Measurements from ENCODE around the gene AKR7A2. TPM values are rescaled to one million over a fixed set of nuclear protein-coding genes. Genes with fewer than 3 reads are reported as not detected.

The AKR7A2 gene
- total and polyA plus RNA-seq, 7 experiments from 2014 or later: 15.7 to 115 (median 26.3) TPM

DNA sequence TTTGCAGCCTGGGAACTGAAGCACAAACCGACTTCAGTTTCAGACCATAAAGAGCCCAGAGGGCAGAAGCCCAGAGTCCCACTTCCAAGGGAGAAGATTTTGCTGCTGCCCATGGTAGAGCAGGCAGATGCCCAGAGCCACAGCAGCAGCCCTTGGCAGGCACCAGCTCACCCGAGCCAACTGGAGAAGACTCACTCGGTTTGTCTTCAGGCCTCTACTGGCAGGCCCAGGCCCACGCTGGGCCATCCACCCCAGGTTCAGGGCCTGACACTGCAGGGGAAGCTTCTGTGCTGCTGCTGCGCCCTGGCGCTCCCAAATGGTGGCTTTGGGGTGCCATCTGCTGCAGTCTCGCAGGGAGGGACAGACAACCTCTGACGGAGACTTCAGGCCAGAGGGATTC is 33.4 kb upstream of the AKR7A2 start:
- H3K27me3 ChIP-seq (ENCODE audit: control insufficient read depth in 2 of 2, insufficient read depth in 2 of 2, low read length in 2 of 2): no peaks in the 10 kb centered on the region
- intact Hi-C loops (cut with micrococcal nuclease): no loop called here
- ATAC-seq: no peak
- H3K36me3 ChIP-seq (ENCODE audit: control insufficient read depth in 2 of 3, insufficient read depth in 3 of 3, low read length in 3 of 3): peaks cover 8 to 81% (median 13%) of the 10 kb centered on the region in 3 experiments
- no peak for DNase-seq
- Mint-ChIP-seq H3K4me1 (peaks cover 0 to 12% (median 8%) of the 10 kb centered on the region in 7 donors), H3K27ac (peak overlapping the region in 2 of 9 donors; percentile 59 to 66), H3K9me3 (peaks cover 0 to 3% (median 0%) of the 10 kb centered on the region in 11 donors), H3K4me3 (no peak overlapping the region), H3K36me3 (peaks cover 0 to 37% (median 9%) of the 10 kb centered on the region in 5 donors), H3K27me3 (no peaks in the 10 kb centered on the region)
- no peak overlapping the region for H3K27ac ChIP-seq (ENCODE audit: low read depth, low read length)
- H3K9me3 ChIP-seq (ENCODE audit: control insufficient read depth in 2 of 3, low read length in 3 of 3): no peaks in the 10 kb centered on the region
- no peak overlapping the region for H3K4me3 ChIP-seq (ENCODE audit: low read length)
- ChIA-PET CTCF (no interaction called here), POLR2A (interaction anchor here (0.8 kb wide), 1 partner anchor 216 kb away, joined by 3 read pairs; no protein-coding TSS in a partner anchor)
- no peaks in the 10 kb centered on the region for H3K4me1 ChIP-seq (ENCODE audit: control insufficient read depth in 2 of 2, insufficient read depth in 2 of 2, low read length in 2 of 2)

DNA sequence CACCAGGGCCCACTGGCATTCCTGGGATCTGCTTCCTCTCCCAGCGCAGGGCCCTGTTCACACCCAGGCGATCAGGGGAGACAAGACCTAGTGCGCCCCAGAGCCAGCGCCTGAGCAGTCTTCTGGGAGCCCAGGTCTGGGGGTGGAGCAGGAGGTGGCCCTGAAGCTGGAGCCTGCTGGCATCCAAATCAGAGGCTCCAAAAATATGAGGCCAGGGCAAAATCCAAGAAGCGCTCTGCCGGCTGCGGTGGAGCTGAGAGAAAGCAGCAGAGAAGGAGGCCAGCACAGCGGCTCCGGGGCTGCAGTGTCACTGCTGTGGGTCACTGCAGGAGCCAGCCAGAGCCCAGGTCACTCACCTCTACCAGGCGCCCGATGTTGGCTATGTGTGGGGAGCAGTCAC is 32.9 kb upstream of the AKR7A2 start:
- CTCF ChIA-PET: interaction anchor here (0.6 to 1.3 kb wide), 3 partner anchors 207 to 237 kb away, joined by 3 to 5 read pairs (median 4); no protein-coding TSS in a partner anchor
- intact Hi-C loops (cut with micrococcal nuclease): loop anchor here in 1 of 2 donors (1.0 kb wide), 2 partner anchors 237 to 308 kb away; no protein-coding TSS in a partner anchor

DNA sequence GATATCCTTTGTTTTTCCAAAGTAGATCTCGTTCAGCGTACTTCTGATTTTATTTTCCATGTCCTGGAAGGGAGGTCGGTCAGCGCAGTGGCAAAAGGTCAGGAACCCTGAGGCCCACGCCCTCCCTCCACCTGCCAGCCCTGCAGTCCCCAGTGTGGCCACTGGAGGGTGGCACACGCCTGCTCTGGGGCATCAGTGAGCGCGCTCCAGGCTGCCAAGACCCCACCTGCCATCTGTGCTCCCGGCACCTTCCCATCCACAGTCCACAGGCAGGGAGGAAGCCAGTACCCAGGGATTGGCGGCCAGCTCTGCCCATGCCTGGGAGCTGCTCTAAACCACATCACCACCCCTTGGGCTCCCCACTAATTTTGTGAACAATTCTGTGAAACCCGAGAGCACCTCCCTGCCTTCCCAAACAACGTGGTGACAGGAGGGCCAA is 32.4 kb upstream of the AKR7A2 start:
- Mint-ChIP-seq H3K4me1 (peaks cover 0 to 12% (median 8%) of the 10 kb centered on the region in 7 donors), H3K9me3 (peaks cover 0 to 3% (median 0%) of the 10 kb centered on the region in 11 donors), H3K27ac (peak overlapping the region in 5 of 9 donors; percentile 8 to 71 (median 36)), H3K36me3 (peaks cover 0 to 33% (median 9%) of the 10 kb centered on the region in 5 donors), H3K27me3 (no peaks in the 10 kb centered on the region), H3K4me3 (peak overlapping the region in 1 of 10 donors; percentile 14)
- peak; percentile 65 for ATAC-seq
- ChIA-PET POLR2A (no interaction called here), CTCF (interaction anchor here (0.6 to 1.3 kb wide), 4 partner anchors 181 to 237 kb away, joined by 3 to 5 read pairs (median 4); no protein-coding TSS in a partner anchor)
- H3K4me3 ChIP-seq (ENCODE audit: low read length): no peak overlapping the region
- no peaks in the 10 kb centered on the region for H3K27me3 ChIP-seq (ENCODE audit: control insufficient read depth in 2 of 2, insufficient read depth in 2 of 2, low read length in 2 of 2)
- DNase-seq: peak in 7 of 9 donors; percentile 19 to 58 (median 40)
- H3K27ac ChIP-seq (ENCODE audit: low read depth, low read length): no peak overlapping the region
- no peaks in the 10 kb centered on the region for H3K9me3 ChIP-seq (ENCODE audit: control insufficient read depth in 2 of 3, low read length in 3 of 3)
- H3K4me1 ChIP-seq (ENCODE audit: control insufficient read depth in 2 of 2, insufficient read depth in 2 of 2, low read length in 2 of 2): no peaks in the 10 kb centered on the region
- H3K36me3 ChIP-seq (ENCODE audit: control insufficient read depth in 2 of 3, insufficient read depth in 3 of 3, low read length in 3 of 3): peaks cover 11 to 81% (median 13%) of the 10 kb centered on the region in 3 experiments
- intact Hi-C loops (cut with micrococcal nuclease): loop anchor here in 1 of 2 donors (1.0 kb wide), 2 partner anchors 238 to 309 kb away; no protein-coding TSS in a partner anchor

More for the DNA sequence above, 32.9 kb upstream of the AKR7A2 start:
- ATAC-seq (no peak), DNase-seq (no peak)
- no peak overlapping the region for H3K4me3 Mint-ChIP-seq
- peaks cover 0 to 12% (median 8%) of the 10 kb centered on the region in 7 donors for H3K4me1 Mint-ChIP-seq
- H3K36me3 Mint-ChIP-seq: peaks cover 0 to 35% (median 9%) of the 10 kb centered on the region in 5 donors
- H3K9me3 Mint-ChIP-seq: peaks cover 0 to 3% (median 0%) of the 10 kb centered on the region in 11 donors
- no peak overlapping the region for H3K4me3 ChIP-seq (ENCODE audit: low read length)
- POLR2A ChIA-PET: interaction anchor here (0.8 kb wide), 1 partner anchor 216 kb away, joined by 3 read pairs; no protein-coding TSS in a partner anchor
- peak overlapping the region in 2 of 9 donors; percentile 8 to 32 for H3K27ac Mint-ChIP-seq
- peaks cover 11 to 81% (median 11%) of the 10 kb centered on the region in 3 experiments for H3K36me3 ChIP-seq (ENCODE audit: control insufficient read depth in 2 of 3, insufficient read depth in 3 of 3, low read length in 3 of 3)
- no peaks in the 10 kb centered on the region for H3K27me3 ChIP-seq (ENCODE audit: control insufficient read depth in 2 of 2, insufficient read depth in 2 of 2, low read length in 2 of 2)
- H3K4me1 ChIP-seq (ENCODE audit: control insufficient read depth in 2 of 2, insufficient read depth in 2 of 2, low read length in 2 of 2): no peaks in the 10 kb centered on the region
- H3K27ac ChIP-seq (ENCODE audit: low read depth, low read length): no peak overlapping the region
- H3K27me3 Mint-ChIP-seq: no peaks in the 10 kb centered on the region
- no peaks in the 10 kb centered on the region for H3K9me3 ChIP-seq (ENCODE audit: control insufficient read depth in 2 of 3, low read length in 3 of 3)

DNA sequence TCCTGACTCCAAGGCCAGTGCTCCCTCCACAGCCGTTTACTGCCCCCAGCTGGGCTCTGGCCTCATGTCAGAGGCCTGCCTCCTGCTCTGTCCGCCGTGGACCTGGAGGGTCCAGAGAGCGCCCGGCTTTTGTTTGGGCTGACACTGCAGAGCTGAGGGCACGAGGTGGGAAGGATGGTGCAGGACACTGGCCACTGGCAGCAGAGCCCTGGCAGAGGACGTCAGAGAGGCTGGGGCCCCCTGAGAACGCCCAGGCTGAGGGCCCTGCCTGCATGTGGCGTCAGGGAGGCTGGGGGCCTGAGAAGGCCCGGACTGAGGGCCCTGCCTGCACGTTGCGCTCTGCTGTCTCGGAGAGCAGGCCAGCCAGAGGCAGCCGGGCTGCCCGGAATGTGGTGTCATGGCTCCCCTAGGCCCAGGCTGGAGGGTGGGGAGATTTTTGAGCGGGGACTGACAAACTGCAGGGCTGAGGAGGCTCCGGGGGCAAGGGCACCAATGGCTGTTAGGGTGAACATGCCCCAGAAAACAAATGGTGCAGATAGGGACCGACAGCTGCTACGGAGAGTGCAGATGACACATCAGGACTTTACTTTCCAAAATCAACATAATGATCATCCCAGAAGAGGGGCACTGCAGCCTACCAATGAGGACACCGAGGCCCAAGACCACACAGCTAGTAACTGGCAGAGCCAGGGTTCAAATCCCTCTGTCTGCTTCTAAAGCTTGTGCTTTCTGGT is 31.8 kb upstream of the AKR7A2 start:
- Histone ChIP-seq H3K36me3 (ENCODE audit: control insufficient read depth in 2 of 3, insufficient read depth in 3 of 3, low read length in 3 of 3) (peaks cover 11 to 81% (median 17%) of the 10 kb centered on the region in 3 experiments), H3K27me3 (ENCODE audit: control insufficient read depth in 2 of 2, insufficient read depth in 2 of 2, low read length in 2 of 2) (no peaks in the 10 kb centered on the region), H3K9me3 (ENCODE audit: control insufficient read depth in 2 of 3, low read length in 3 of 3) (no peaks in the 10 kb centered on the region), H3K4me3 (ENCODE audit: low read length) (no peak overlapping the region), H3K27ac (ENCODE audit: low read depth, low read length) (no peak overlapping the region), H3K4me1 (ENCODE audit: control insufficient read depth in 2 of 2, insufficient read depth in 2 of 2, low read length in 2 of 2) (no peaks in the 10 kb centered on the region)
- ChIA-PET CTCF (interaction anchor here (0.6 to 1.3 kb wide), 3 partner anchors 64 to 238 kb away, joined by 3 to 4 read pairs (median 3); no protein-coding TSS in a partner anchor), POLR2A (no interaction called here)
- Mint-ChIP-seq H3K9me3 (peaks cover 0 to 3% (median 0%) of the 10 kb centered on the region in 11 donors), H3K27me3 (no peaks in the 10 kb centered on the region), H3K27ac (peak overlapping the region in 2 of 9 donors; percentile 34 to 36), H3K4me3 (peak overlapping the region in 1 of 10 donors; percentile 14), H3K4me1 (peaks cover 0 to 12% (median 8%) of the 10 kb centered on the region in 7 donors), H3K36me3 (peaks cover 0 to 36% (median 9%) of the 10 kb centered on the region in 5 donors)
- no peak for DNase-seq
- no peak for ATAC-seq
- intact Hi-C loops (cut with micrococcal nuclease): loop anchor here in 1 of 2 donors (1.0 kb wide), 2 partner anchors 239 to 310 kb away; no protein-coding TSS in a partner anchor

DNA sequence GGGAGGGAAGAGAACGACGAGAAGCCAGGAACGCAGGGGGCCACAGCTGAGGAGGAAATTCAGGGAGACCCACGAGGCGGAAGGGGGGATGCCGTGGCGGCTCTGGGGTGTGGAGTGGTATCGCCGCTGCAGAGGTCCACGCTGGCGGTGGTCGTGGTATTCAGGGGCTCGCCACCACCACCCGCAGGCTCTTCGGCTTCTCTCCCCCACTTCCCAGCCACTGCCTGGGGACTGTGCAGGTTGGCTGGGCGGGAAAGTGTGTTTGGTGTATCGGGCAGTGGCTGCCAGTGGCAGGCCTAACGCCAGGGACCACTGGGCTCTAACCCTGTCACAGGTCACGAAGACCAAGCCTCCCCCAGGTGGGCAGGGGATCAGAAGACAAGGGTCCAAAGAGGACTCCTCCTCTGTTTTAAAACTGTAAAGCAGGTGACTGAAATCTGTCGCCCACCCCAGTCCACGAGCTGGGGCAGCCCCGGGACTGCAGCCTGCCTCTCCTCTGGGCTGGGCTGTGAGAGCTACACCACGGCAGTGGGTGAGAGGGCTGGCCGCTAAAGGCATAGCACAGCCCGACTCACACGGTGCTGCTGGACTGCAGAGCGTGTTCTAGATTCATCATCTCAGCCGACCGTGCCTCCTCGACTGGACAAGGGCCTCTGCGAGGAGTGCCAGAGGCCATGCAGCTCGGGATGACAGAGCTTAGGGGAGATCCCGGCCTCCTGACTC is 31.1 kb upstream of the AKR7A2 start:
- H3K27ac Mint-ChIP-seq: peak overlapping the region in 3 of 9 donors; percentile 59 to 70 (median 60)
- no peaks in the 10 kb centered on the region for H3K4me1 ChIP-seq (ENCODE audit: control insufficient read depth in 2 of 2, insufficient read depth in 2 of 2, low read length in 2 of 2)
- H3K9me3 ChIP-seq (ENCODE audit: control insufficient read depth in 2 of 3, low read length in 3 of 3): no peaks in the 10 kb centered on the region
- H3K27me3 Mint-ChIP-seq: no peaks in the 10 kb centered on the region
- H3K36me3 ChIP-seq (ENCODE audit: control insufficient read depth in 2 of 3, insufficient read depth in 3 of 3, low read length in 3 of 3): peaks cover 11 to 81% (median 17%) of the 10 kb centered on the region in 3 experiments
- DNase-seq: no peak
- peaks cover 0 to 12% (median 8%) of the 10 kb centered on the region in 7 donors for H3K4me1 Mint-ChIP-seq
- CTCF ChIA-PET: interaction anchor here (0.6 to 1.1 kb wide), 2 partner anchors 24 to 64 kb away, joined by 3 to 4 read pairs; no protein-coding TSS in a partner anchor
- intact Hi-C loops (cut with micrococcal nuclease): no loop called here
- H3K4me3 Mint-ChIP-seq: no peak overlapping the region
- peaks cover 0 to 3% (median 0%) of the 10 kb centered on the region in 11 donors for H3K9me3 Mint-ChIP-seq
- no peaks in the 10 kb centered on the region for H3K27me3 ChIP-seq (ENCODE audit: control insufficient read depth in 2 of 2, insufficient read depth in 2 of 2, low read length in 2 of 2)
- POLR2A ChIA-PET: no interaction called here
- H3K4me3 ChIP-seq (ENCODE audit: low read length): no peak overlapping the region
- ATAC-seq: no peak
- H3K36me3 Mint-ChIP-seq: peaks cover 0 to 37% (median 13%) of the 10 kb centered on the region in 5 donors
- no peak overlapping the region for H3K27ac ChIP-seq (ENCODE audit: low read depth, low read length)
